HL-60 (cell line): ENCODE data around the gene MYOG.

ENCODE experiments used
- DNase-seq, 2 experiments: peaks; one replicate each; pipeline ENCODE4 v3.0.0-alpha.2; 2010 to 2020; ENCODE audit warnings: low read depth in 1 of 2, low spot score in 1 of 2
- H3K27ac ChIP-seq: fragments of 250-450 bp; sonication (Bioruptor Pico); replicated peaks from 2 replicates; pipeline ENCODE4 v1.5.1; 2020; ENCODE audit warnings: mild to moderate bottlenecking, moderate library complexity
- H3K27me3 ChIP-seq: fragments of 250-450 bp; sonication (Bioruptor Pico); 2 replicates; pipeline ENCODE4 v1.5.1; 2021; ENCODE audit warnings: mild to moderate bottlenecking, moderate library complexity; ENCODE audit not compliant: insufficient read depth, poor library complexity, severe bottlenecking
- H3K4me3 ChIP-seq: replicated peaks from 2 replicates; pipeline ENCODE4 v1.5.1; 2011; ENCODE audit warnings: mild to moderate bottlenecking, control low read depth, low read length; ENCODE audit not compliant: insufficient read depth
- CTCF ChIP-seq: IDR thresholded peaks from one replicate; pipeline ENCODE4 v1.5.1; 2011; ENCODE audit warnings: low read length, control low read depth, inconsistent platforms; ENCODE audit not compliant: insufficient read depth
- GABPA ChIP-seq: IDR thresholded peaks from 2 replicates; pipeline ENCODE4 v1.6.1; 2012; ENCODE audit warnings: low read depth
- POLR2AphosphoS5 ChIP-seq: IDR thresholded peaks from 2 replicates; pipeline ENCODE4 v1.6.1; 2012; ENCODE audit warnings: low read depth
- REST ChIP-seq: IDR thresholded peaks from 2 replicates; pipeline ENCODE4 v1.6.1; 2012; ENCODE audit warnings: low read depth; ENCODE audit not compliant: insufficient replicate concordance
- SPI1 ChIP-seq: IDR thresholded peaks from 2 replicates; pipeline ENCODE4 v1.6.1; 2012; ENCODE audit warnings: low read depth, mild to moderate bottlenecking, borderline replicate concordance

Gene MYOG

GRCh38 chr1:203069030-203069747 lies 16.6 kb downstream of the MYOG start:
- peak overlapping the region; percentile 63 for H3K27ac ChIP-seq
- H3K4me3 ChIP-seq: no peak overlapping the region
- DNase-seq: peak; percentile 28 to 70
- H3K27me3 ChIP-seq: no peaks in the 10 kb centered on the region
- TF ChIP-seq CTCF (no peak), SPI1 (peak; percentile 56)

- Histone ChIP-seq H3K27me3 (no peaks in the 10 kb centered on the region), H3K27ac (no peak overlapping the region), H3K4me3 (no peak overlapping the region)
- DNase-seq: no peak
- TF ChIP-seq GABPA: no peak
- no peak for TF ChIP-seq POLR2AphosphoS5
- no peak for TF ChIP-seq REST
Measured at GRCh38 chr1:203066965-203067364, 18.8 kb downstream of the MYOG start.

GRCh38 chr1:203065986-203066385 lies 19.8 kb downstream of the MYOG start:
- TF ChIP-seq REST (no peak), GABPA (no peak), SPI1 (no peak), CTCF (no peak), POLR2AphosphoS5 (no peak)
- Histone ChIP-seq H3K4me3 (no peak overlapping the region), H3K27ac (no peak overlapping the region), H3K27me3 (no peaks in the 10 kb centered on the region)
- no peak for DNase-seq

GRCh38 chr1:203065191-203065590 lies 20.6 kb downstream of the MYOG start:
- Histone ChIP-seq H3K27me3 (no peaks in the 10 kb centered on the region), H3K27ac (no peak overlapping the region), H3K4me3 (no peak overlapping the region)
- no peak for TF ChIP-seq POLR2AphosphoS5
- no peak for TF ChIP-seq GABPA
- no peak for TF ChIP-seq SPI1
- no peak for TF ChIP-seq REST
- TF ChIP-seq CTCF: no peak
- no peak for DNase-seq
